Activated naive CD4-positive, alpha-beta T cell treated with anti-CD3 and anti-CD28 coated beads, Interleukin-2, amount 50 U/mL, for 72 hours (primary cell): ENCODE data around the gene SEMA6A. TPM values are rescaled to one million over a fixed set of nuclear protein-coding genes. Genes with fewer than 3 reads are reported as not detected.

Experiments used
- ATAC-seq, 2 donors: fragments of 150-1000 bp; cut with Tn5 transposase; 2 replicates each; pipeline ENCODE4 v1.10.0; 2021; ENCODE audit warnings: mild to moderate bottlenecking in 2 of 2, moderate library complexity in 2 of 2
- DNase-seq, 2 donors: peaks; one replicate each; pipeline ENCODE4 v3.0.0; 2021 to 2022; ENCODE audit warnings: low spot score in 2 of 2
- H3K27ac Mint-ChIP-seq, 2 donors: one replicate each; pipeline ENCODE4 v1.8.0; 2022; ENCODE audit warnings: mild to moderate bottlenecking in 2 of 2, mixed read lengths in 2 of 2
- H3K36me3 Mint-ChIP-seq, 2 donors: one replicate each; pipeline ENCODE4 v1.8.0; 2022; ENCODE audit warnings: mixed read lengths in 2 of 2
- H3K9me3 Mint-ChIP-seq, 2 donors: one replicate each; pipeline ENCODE4 v1.8.0; 2022; ENCODE audit warnings: mixed read lengths in 2 of 2
- total RNA-seq, 2 donors: library from RNA; stranded (reverse); gene quantifications; one replicate each; pipeline ENCODE4 v1.2.3, GENCODE V29; 2022

The SEMA6A gene
- total RNA-seq, 2 donors from 2014 or later: 0.18 TPM; not detected in 1

GRCh38 chr5:116451905-116452450 is 122.6 kb downstream of the SEMA6A start:
- Mint-ChIP-seq H3K36me3 (peaks cover 0 to 14% of the 10 kb centered on the region in 2 donors), H3K27ac (no peak overlapping the region), H3K9me3 (no peaks in the 10 kb centered on the region)
- DNase-seq: no peak
- no peak for ATAC-seq

GRCh38 chr5:116451066-116451465 is 123.6 kb downstream of the SEMA6A start:
- H3K36me3 Mint-ChIP-seq: peaks cover 7 to 22% of the 10 kb centered on the region in 2 donors
- no peak for ATAC-seq
- H3K9me3 Mint-ChIP-seq: no peaks in the 10 kb centered on the region
- no peak for DNase-seq
- H3K27ac Mint-ChIP-seq: no peak overlapping the region

- H3K9me3 Mint-ChIP-seq: no peaks in the 10 kb centered on the region
- no peak for DNase-seq
- no peak for ATAC-seq
- H3K27ac Mint-ChIP-seq: no peak overlapping the region
- peaks cover 8 to 22% of the 10 kb centered on the region in 2 donors for H3K36me3 Mint-ChIP-seq
Observed at GRCh38 chr5:116449458-116449857, 125.2 kb downstream of the SEMA6A start.

GRCh38 chr5:116448870-116449427 is 125.7 kb downstream of the SEMA6A start:
- Mint-ChIP-seq H3K36me3 (peaks cover 8 to 24% of the 10 kb centered on the region in 2 donors), H3K9me3 (no peaks in the 10 kb centered on the region), H3K27ac (no peak overlapping the region)
- DNase-seq: no peak
- no peak for ATAC-seq

- DNase-seq (no peak), ATAC-seq (no peak)
- H3K27ac Mint-ChIP-seq: no peak overlapping the region
- H3K9me3 Mint-ChIP-seq: no peaks in the 10 kb centered on the region
- H3K36me3 Mint-ChIP-seq: peaks cover 8 to 25% of the 10 kb centered on the region in 2 donors
Observed at GRCh38 chr5:116448450-116448849, 126.2 kb downstream of the SEMA6A start.

GRCh38 chr5:116446356-116447005 is 128.1 kb downstream of the SEMA6A start:
- Mint-ChIP-seq H3K27ac (no peak overlapping the region), H3K36me3 (peaks cover 8 to 25% of the 10 kb centered on the region in 2 donors), H3K9me3 (no peaks in the 10 kb centered on the region)
- ATAC-seq: no peak
- no peak for DNase-seq

- no peak overlapping the region for H3K27ac Mint-ChIP-seq
- peaks cover 8 to 18% of the 10 kb centered on the region in 2 donors for H3K36me3 Mint-ChIP-seq
- H3K9me3 Mint-ChIP-seq: no peaks in the 10 kb centered on the region
- DNase-seq: no peak
- no peak for ATAC-seq
Observed at GRCh38 chr5:116445311-116445710, 129.3 kb downstream of the SEMA6A start.

- no peak for DNase-seq
- peaks cover 8 to 18% of the 10 kb centered on the region in 2 donors for H3K36me3 Mint-ChIP-seq
- H3K9me3 Mint-ChIP-seq: no peaks in the 10 kb centered on the region
- no peak overlapping the region for H3K27ac Mint-ChIP-seq
- ATAC-seq: no peak
Observed at GRCh38 chr5:116444373-116445295, 130.0 kb downstream of the SEMA6A start.

GRCh38 chr5:116442931-116443551 is 131.6 kb downstream of the SEMA6A start:
- Mint-ChIP-seq H3K36me3 (peaks cover 8 to 18% of the 10 kb centered on the region in 2 donors), H3K9me3 (no peaks in the 10 kb centered on the region), H3K27ac (no peak overlapping the region)
- ATAC-seq: no peak
- no peak for DNase-seq

- ATAC-seq: no peak
- H3K36me3 Mint-ChIP-seq: peaks cover 8 to 18% of the 10 kb centered on the region in 2 donors
- H3K9me3 Mint-ChIP-seq: no peaks in the 10 kb centered on the region
- no peak overlapping the region for H3K27ac Mint-ChIP-seq
- no peak for DNase-seq
Observed at GRCh38 chr5:116442095-116442534, 132.5 kb downstream of the SEMA6A start.

- DNase-seq (no peak), ATAC-seq (no peak)
- no peak overlapping the region for H3K27ac Mint-ChIP-seq
- H3K9me3 Mint-ChIP-seq: no peaks in the 10 kb centered on the region
- peaks cover 2 to 15% of the 10 kb centered on the region in 2 donors for H3K36me3 Mint-ChIP-seq
Observed at GRCh38 chr5:116441223-116441622, 133.4 kb downstream of the SEMA6A start.

GRCh38 chr5:116440457-116441001 is 134.1 kb downstream of the SEMA6A start:
- Mint-ChIP-seq H3K27ac (no peak overlapping the region), H3K36me3 (peaks cover under 1 to 21% of the 10 kb centered on the region in 2 donors), H3K9me3 (no peaks in the 10 kb centered on the region)
- ATAC-seq (no peak), DNase-seq (no peak)

GRCh38 chr5:116439905-116440304 is 134.7 kb downstream of the SEMA6A start:
- DNase-seq: no peak
- H3K27ac Mint-ChIP-seq: no peak overlapping the region
- no peaks in the 10 kb centered on the region for H3K9me3 Mint-ChIP-seq
- no peak for ATAC-seq
- H3K36me3 Mint-ChIP-seq: peaks cover 7 to 24% of the 10 kb centered on the region in 2 donors

- DNase-seq: no peak
- ATAC-seq: no peak
- Mint-ChIP-seq H3K36me3 (peaks cover 12 to 21% of the 10 kb centered on the region in 2 donors), H3K9me3 (no peaks in the 10 kb centered on the region), H3K27ac (no peak overlapping the region)
Observed at GRCh38 chr5:116438979-116439554, 135.6 kb downstream of the SEMA6A start.

GRCh38 chr5:116437922-116438578 is 136.6 kb downstream of the SEMA6A start:
- Mint-ChIP-seq H3K36me3 (peaks cover 12 to 15% of the 10 kb centered on the region in 2 donors), H3K27ac (no peak overlapping the region), H3K9me3 (no peaks in the 10 kb centered on the region)
- no peak for ATAC-seq
- DNase-seq: no peak
